Upper lobe of right lung (tissue), 1 donor: Measurements from ENCODE around the gene ITPR3. TPM values are rescaled to one million over a fixed set of nuclear protein-coding genes. Genes with fewer than 3 reads are reported as not detected.

Experiments used
- ATAC-seq: fragments of 200-7000 bp; cut with Tn5 transposase; one replicate; pipeline ENCODE4 v1.9.1; 2020; ENCODE audit warnings: mild to moderate bottlenecking, moderate library complexity
- DNase-seq: peaks from one replicate; pipeline ENCODE4 v3.0.0-alpha.2; 2020
- H3K27ac ChIP-seq: fragments of 200-600 bp; one replicate; pipeline ENCODE4 v1.8.0; 2022
- H3K27me3 ChIP-seq: fragments of 200-600 bp; one replicate; pipeline ENCODE4 v1.8.0; 2022; ENCODE audit warnings: mild to moderate bottlenecking
- H3K36me3 ChIP-seq: fragments of 200-600 bp; one replicate; pipeline ENCODE4 v1.8.0; 2022
- H3K4me1 ChIP-seq: fragments of 200-600 bp; one replicate; pipeline ENCODE4 v1.8.0; 2022
- H3K4me3 ChIP-seq: fragments of 200-600 bp; one replicate; pipeline ENCODE4 v1.8.0; 2022; ENCODE audit warnings: mild to moderate bottlenecking
- H3K9me3 ChIP-seq: fragments of 200-600 bp; one replicate; pipeline ENCODE4 v1.8.0; 2022
- intact Hi-C: fragments of 100-400 bp; cut with DNase I; formaldehyde crosslinking; loops from one replicate; pipeline ENCODE4 v1.11.0; 2022
- total RNA-seq: library from RNA; stranded (reverse); fragmentation: NEBNext Ultra II Directional; extraction: Animal tissue kit (Norgen Biotek cat#: 25700); gene quantifications from one replicate; pipeline ENCODE4 v1.2.1, GENCODE V29; 2021
- TF ChIP-seq, protein P1 (sequence below): fragments of 200-600 bp; IDR thresholded peaks from one replicate; pipeline ENCODE4 v1.8.0; 2022; ENCODE audit warnings: antibody characterized with exemption
- donor health status: DM: no; HTN: yes; CAD: no; lungs with severe emphysema.

The ITPR3 gene
- total RNA-seq, 1 donor from 2014 or later, result 111 TPM

GRCh38 chr6:33658982-33659689 lies 38.0 kb downstream of the ITPR3 start:
- ATAC-seq (no peak), DNase-seq (no peak)
- H3K36me3 ChIP-seq, result peaks cover 44% of the 10 kb centered on the region
- H3K9me3 ChIP-seq, result no peaks in the 10 kb centered on the region
- no peak overlapping the region for H3K27ac ChIP-seq
- intact Hi-C loops, result no loop called here
- H3K27me3 ChIP-seq, result no peaks in the 10 kb centered on the region
- no peaks in the 10 kb centered on the region for H3K4me1 ChIP-seq
- TF ChIP-seq, protein P1, sequence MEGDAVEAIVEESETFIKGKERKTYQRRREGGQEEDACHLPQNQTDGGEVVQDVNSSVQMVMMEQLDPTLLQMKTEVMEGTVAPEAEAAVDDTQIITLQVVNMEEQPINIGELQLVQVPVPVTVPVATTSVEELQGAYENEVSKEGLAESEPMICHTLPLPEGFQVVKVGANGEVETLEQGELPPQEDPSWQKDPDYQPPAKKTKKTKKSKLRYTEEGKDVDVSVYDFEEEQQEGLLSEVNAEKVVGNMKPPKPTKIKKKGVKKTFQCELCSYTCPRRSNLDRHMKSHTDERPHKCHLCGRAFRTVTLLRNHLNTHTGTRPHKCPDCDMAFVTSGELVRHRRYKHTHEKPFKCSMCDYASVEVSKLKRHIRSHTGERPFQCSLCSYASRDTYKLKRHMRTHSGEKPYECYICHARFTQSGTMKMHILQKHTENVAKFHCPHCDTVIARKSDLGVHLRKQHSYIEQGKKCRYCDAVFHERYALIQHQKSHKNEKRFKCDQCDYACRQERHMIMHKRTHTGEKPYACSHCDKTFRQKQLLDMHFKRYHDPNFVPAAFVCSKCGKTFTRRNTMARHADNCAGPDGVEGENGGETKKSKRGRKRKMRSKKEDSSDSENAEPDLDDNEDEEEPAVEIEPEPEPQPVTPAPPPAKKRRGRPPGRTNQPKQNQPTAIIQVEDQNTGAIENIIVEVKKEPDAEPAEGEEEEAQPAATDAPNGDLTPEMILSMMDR, result no peak
- H3K4me3 ChIP-seq, result no peak overlapping the region

GRCh38 chr6:33659986-33660385 lies 38.9 kb downstream of the ITPR3 start:
- H3K36me3 ChIP-seq, result peaks cover 52% of the 10 kb centered on the region
- intact Hi-C loops, result no loop called here
- H3K4me1 ChIP-seq, result no peaks in the 10 kb centered on the region
- no peak for ATAC-seq
- no peaks in the 10 kb centered on the region for H3K27me3 ChIP-seq
- H3K4me3 ChIP-seq, result no peak overlapping the region
- H3K9me3 ChIP-seq, result no peaks in the 10 kb centered on the region
- TF ChIP-seq, protein P1, result no peak
- no peak for DNase-seq
- no peak overlapping the region for H3K27ac ChIP-seq

DNA sequence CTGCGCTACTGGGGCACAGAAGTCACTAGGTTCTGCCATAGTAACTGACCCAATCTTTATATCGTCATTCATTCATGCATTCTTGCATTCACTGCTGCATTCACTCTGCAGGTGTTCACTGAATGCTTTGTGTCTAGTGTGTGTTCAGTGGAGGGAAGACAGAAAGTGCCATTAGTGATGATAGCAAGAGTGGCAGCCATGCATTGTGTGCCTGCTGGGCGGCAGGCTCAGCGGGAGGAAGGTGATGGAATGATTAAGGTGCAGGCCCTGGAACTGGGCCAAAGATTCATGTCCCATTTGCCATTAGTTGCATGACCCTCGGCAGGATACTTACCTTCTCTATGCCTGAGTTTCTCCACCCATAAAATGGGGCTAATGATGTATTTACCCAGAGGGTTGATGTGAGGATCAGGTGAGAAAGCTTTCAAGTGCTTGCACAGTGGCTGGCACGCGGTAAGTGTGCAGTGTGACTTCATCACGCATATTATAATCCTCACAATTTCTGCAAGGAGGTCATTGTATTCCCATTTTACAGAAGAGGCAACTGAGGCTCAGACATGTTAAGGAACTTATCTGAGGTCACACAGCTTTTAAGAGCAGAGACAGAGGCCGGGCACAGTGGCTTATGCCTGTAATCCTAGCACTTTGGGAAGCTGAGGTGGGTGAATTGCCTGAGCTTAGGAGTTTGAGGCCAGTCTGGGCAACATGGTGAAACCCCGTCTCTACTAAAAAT lies 40.1 kb downstream of the ITPR3 start:
- no peaks in the 10 kb centered on the region for H3K27me3 ChIP-seq
- H3K4me3 ChIP-seq, result no peak overlapping the region
- no peaks in the 10 kb centered on the region for H3K4me1 ChIP-seq
- intact Hi-C loops, result no loop called here
- no peak overlapping the region for H3K27ac ChIP-seq
- peaks cover 57% of the 10 kb centered on the region for H3K36me3 ChIP-seq
- TF ChIP-seq, protein P1, result no peak
- no peak for ATAC-seq
- H3K9me3 ChIP-seq, result no peaks in the 10 kb centered on the region
- DNase-seq, result no peak

- DNase-seq, result no peak
- intact Hi-C loops, result no loop called here
These were observed 41.2 kb downstream of the ITPR3 start for GRCh38 chr6:33662318-33662717.

DNA sequence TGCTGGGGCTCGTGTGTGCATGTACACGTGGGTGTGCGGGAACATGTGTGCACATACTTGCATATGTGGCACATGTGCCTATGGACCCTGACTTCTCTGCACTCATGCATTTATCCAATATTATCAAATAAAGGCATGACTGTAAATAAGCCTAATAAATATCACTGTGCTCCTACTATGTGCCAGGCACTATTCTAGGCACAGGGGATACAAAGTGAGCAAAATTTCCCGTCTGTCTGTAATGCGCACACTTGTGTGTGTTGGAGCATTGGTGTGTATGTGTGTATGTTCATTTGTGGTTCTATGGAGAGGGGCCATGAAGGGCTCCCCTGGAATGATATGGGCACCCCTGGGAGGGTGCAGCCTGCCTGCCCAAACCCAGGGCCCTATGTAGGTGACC lies 41.9 kb downstream of the ITPR3 start:
- TF ChIP-seq, protein P1, result no peak
- no peak overlapping the region for H3K4me3 ChIP-seq
- DNase-seq (no peak), ATAC-seq (no peak)
- H3K4me1 ChIP-seq, result no peaks in the 10 kb centered on the region
- H3K27ac ChIP-seq, result no peak overlapping the region
- no peaks in the 10 kb centered on the region for H3K9me3 ChIP-seq
- peaks cover 65% of the 10 kb centered on the region for H3K36me3 ChIP-seq
- H3K27me3 ChIP-seq, result no peaks in the 10 kb centered on the region
- intact Hi-C loops, result no loop called here

More at GRCh38 chr6:33662318-33662717, 41.2 kb downstream of the ITPR3 start:
- H3K27ac ChIP-seq, result no peak overlapping the region
- H3K9me3 ChIP-seq, result no peaks in the 10 kb centered on the region
- H3K4me3 ChIP-seq, result no peak overlapping the region
- H3K27me3 ChIP-seq, result no peaks in the 10 kb centered on the region
- TF ChIP-seq, protein P1, result no peak
- peaks cover 62% of the 10 kb centered on the region for H3K36me3 ChIP-seq
- peak; percentile 5 for ATAC-seq
- H3K4me1 ChIP-seq, result no peaks in the 10 kb centered on the region
